ENCODE data around the gene HTRA1.
A peak's percentile ranks its signal among the peaks of the same experiment; 100 is the strongest.

HTRA1 gene

DNA sequence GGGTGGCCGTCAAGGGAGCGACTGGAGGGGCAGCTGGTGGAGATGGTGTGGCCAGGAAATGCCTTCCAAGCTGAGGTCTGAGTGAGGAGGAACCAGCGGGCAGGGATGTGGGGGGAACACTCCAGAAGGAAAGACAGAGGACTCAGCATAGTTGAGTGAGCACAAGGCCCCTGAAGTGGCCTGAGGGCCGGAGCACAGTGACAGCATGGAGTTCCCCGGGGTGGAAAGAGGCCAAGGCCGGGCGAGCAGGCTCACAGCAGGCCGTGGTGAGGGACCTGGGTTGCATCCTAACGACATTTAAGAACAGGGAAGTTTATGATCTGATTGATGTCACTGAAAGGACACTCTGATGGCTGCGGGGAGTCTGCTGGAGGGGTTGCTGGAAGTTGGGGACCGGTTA lies 48.0 kb downstream of the HTRA1 start:
- Histone ChIP-seq H3K9me3 (ENCODE audit: control insufficient read depth, low read length) (no peaks in the 10 kb centered on the region), H3K9ac (ENCODE audit: low read length) (no peak overlapping the region), H3K27me3 (replicated peaks; ENCODE audit: control insufficient read depth, insufficient read depth, low read length) (no peaks in the 10 kb centered on the region), H3K36me3 (ENCODE audit: control insufficient read depth, insufficient read depth, low read length, severe bottlenecking) (peaks cover 73% of the 10 kb centered on the region), H3K4me3 (ENCODE audit: low read length) (no peak overlapping the region), H3K4me1 (ENCODE audit: control insufficient read depth, insufficient read depth, low read length) (peaks cover 9% of the 10 kb centered on the region)
- no peak for DNase-seq (ENCODE audit: low read depth)

DNA sequence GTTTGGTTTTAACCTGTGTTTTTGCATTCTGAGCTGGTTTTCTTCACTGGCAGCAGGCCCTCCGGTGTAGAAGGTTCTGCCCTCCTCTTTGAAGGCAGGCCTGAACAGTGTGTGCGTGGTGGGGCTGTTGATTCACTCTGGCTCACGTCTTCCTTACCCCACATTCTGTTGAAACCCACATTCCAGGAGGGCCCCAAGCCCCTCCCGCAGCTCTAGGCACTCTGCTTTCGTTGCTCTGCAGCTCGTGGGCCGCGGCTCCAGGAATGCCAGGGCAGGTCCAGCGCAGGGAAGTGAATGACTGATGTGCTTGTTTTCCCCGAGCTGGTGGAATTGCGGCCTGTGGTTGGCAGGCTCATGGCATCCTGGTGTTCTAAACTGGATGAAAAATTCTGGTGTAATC lies 49.0 kb downstream of the HTRA1 start:
- Histone ChIP-seq H3K4me1 (ENCODE audit: control insufficient read depth, insufficient read depth, low read length) (peaks cover 14% of the 10 kb centered on the region), H3K9ac (ENCODE audit: low read length) (no peak overlapping the region), H3K27me3 (replicated peaks; ENCODE audit: control insufficient read depth, insufficient read depth, low read length) (no peaks in the 10 kb centered on the region), H3K4me3 (ENCODE audit: low read length) (no peak overlapping the region), H3K36me3 (ENCODE audit: control insufficient read depth, insufficient read depth, low read length, severe bottlenecking) (peaks cover 81% of the 10 kb centered on the region), H3K9me3 (ENCODE audit: control insufficient read depth, low read length) (no peaks in the 10 kb centered on the region)
- no peak for DNase-seq (ENCODE audit: low read depth)

DNA sequence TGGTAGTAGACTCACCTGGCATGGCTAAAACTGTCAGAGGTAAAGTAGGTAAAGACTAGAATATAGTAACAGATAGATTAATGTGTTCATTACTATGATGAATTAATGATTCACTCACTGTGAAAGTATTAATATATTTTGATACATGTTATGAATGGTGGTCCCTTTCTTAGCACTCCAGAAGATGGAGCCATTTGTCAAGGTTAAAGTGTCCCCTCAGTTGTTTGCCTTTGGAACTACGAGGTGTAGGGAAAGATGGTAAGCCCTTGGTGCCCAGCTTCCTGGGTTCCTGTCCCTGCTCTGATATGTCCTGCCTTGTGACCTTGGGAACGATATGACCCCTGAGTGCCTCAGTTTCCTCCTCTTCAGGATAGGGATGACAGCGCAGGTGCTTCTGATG lies 49.4 kb downstream of the HTRA1 start:
- Histone ChIP-seq H3K9me3 (ENCODE audit: control insufficient read depth, low read length) (no peaks in the 10 kb centered on the region), H3K4me1 (ENCODE audit: control insufficient read depth, insufficient read depth, low read length) (peaks cover 18% of the 10 kb centered on the region), H3K36me3 (ENCODE audit: control insufficient read depth, insufficient read depth, low read length, severe bottlenecking) (peaks cover 84% of the 10 kb centered on the region), H3K9ac (ENCODE audit: low read length) (no peak overlapping the region), H3K27me3 (replicated peaks; ENCODE audit: control insufficient read depth, insufficient read depth, low read length) (no peaks in the 10 kb centered on the region), H3K4me3 (ENCODE audit: low read length) (no peak overlapping the region)
- no peak for DNase-seq (ENCODE audit: low read depth)

DNA sequence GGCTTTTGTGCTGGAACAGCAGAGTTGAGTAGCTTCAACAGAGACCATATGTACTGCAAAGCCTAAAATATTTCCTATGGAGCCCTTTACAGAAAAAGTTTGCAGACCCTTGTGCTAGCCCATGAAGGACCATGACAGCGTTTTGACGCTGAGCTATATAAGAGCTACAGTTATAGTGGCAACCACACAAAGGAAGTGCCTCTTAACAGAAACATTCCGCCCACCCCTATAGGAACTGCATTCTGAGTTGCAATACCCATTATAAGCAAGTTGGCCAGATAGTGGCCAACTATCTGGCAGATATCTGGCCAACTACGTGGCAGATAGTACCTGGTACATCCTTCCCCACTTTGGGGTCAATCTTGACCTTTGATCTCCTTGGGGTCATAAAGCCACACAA lies 51.7 kb downstream of the HTRA1 start:
- Histone ChIP-seq H3K9ac (ENCODE audit: low read length) (no peak overlapping the region), H3K4me1 (ENCODE audit: control insufficient read depth, insufficient read depth, low read length) (peaks cover 21% of the 10 kb centered on the region), H3K27me3 (replicated peaks; ENCODE audit: control insufficient read depth, insufficient read depth, low read length) (no peaks in the 10 kb centered on the region), H3K36me3 (ENCODE audit: control insufficient read depth, insufficient read depth, low read length, severe bottlenecking) (peaks cover 80% of the 10 kb centered on the region), H3K9me3 (ENCODE audit: control insufficient read depth, low read length) (no peaks in the 10 kb centered on the region), H3K4me3 (ENCODE audit: low read length) (no peak overlapping the region)
- no peak for DNase-seq (ENCODE audit: low read depth)

DNA sequence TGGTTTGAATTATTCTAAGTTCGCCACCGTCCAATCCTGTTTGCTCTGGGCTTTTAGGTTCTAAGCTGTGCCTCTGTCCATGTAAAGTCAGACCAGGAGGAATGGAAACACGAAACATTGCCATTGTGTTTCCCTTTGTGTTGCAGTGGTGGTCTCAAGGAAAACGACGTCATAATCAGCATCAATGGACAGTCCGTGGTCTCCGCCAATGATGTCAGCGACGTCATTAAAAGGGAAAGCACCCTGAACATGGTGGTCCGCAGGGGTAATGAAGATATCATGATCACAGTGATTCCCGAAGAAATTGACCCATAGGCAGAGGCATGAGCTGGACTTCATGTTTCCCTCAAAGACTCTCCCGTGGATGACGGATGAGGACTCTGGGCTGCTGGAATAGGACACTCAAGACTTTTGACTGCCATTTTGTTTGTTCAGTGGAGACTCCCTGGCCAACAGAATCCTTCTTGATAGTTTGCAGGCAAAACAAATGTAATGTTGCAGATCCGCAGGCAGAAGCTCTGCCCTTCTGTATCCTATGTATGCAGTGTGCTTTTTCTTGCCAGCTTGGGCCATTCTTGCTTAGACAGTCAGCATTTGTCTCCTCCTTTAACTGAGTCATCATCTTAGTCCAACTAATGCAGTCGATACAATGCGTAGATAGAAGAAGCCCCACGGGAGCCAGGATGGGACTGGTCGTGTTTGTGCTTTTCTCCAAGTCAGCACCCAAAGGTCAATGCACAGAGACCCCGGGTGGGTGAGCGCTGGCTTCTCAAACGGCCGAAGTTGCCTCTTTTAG lies 52.9 kb downstream of the HTRA1 start:
- DNase-seq (ENCODE audit: low read depth): no peak
- Histone ChIP-seq H3K27me3 (replicated peaks; ENCODE audit: control insufficient read depth, insufficient read depth, low read length) (no peaks in the 10 kb centered on the region), H3K36me3 (ENCODE audit: control insufficient read depth, insufficient read depth, low read length, severe bottlenecking) (peaks cover 68% of the 10 kb centered on the region), H3K4me3 (ENCODE audit: low read length) (peak overlapping the region; percentile 18), H3K9ac (ENCODE audit: low read length) (peak overlapping the region; percentile 43), H3K9me3 (ENCODE audit: control insufficient read depth, low read length) (no peaks in the 10 kb centered on the region), H3K4me1 (ENCODE audit: control insufficient read depth, insufficient read depth, low read length) (peaks cover 21% of the 10 kb centered on the region)

DNA sequence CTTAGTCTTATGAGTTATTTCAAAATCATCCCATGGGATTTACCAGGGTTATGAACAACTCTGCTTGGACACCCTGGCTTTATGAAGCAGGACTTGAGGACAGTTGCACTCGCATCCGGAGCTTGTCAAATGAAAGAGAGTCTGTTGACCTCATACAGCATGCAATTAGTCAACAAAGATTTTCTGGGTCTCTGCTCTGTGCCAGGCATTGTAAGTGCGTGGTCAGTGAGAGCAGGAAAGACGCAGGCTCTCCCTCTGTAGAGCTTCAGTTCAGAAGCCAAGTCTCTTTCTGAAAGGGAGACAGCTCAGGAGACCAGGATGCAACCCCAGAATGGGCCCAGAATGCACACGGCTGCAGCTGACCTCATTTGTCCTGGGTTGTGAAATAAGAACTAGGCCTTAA lies 53.7 kb downstream of the HTRA1 start:
- Histone ChIP-seq H3K4me1 (ENCODE audit: control insufficient read depth, insufficient read depth, low read length) (peaks cover 21% of the 10 kb centered on the region), H3K36me3 (ENCODE audit: control insufficient read depth, insufficient read depth, low read length, severe bottlenecking) (peaks cover 60% of the 10 kb centered on the region), H3K27me3 (replicated peaks; ENCODE audit: control insufficient read depth, insufficient read depth, low read length) (no peaks in the 10 kb centered on the region), H3K9ac (ENCODE audit: low read length) (peak overlapping the region; percentile 43), H3K4me3 (ENCODE audit: low read length) (no peak overlapping the region), H3K9me3 (ENCODE audit: control insufficient read depth, low read length) (no peaks in the 10 kb centered on the region)
- DNase-seq (ENCODE audit: low read depth): no peak

DNA sequence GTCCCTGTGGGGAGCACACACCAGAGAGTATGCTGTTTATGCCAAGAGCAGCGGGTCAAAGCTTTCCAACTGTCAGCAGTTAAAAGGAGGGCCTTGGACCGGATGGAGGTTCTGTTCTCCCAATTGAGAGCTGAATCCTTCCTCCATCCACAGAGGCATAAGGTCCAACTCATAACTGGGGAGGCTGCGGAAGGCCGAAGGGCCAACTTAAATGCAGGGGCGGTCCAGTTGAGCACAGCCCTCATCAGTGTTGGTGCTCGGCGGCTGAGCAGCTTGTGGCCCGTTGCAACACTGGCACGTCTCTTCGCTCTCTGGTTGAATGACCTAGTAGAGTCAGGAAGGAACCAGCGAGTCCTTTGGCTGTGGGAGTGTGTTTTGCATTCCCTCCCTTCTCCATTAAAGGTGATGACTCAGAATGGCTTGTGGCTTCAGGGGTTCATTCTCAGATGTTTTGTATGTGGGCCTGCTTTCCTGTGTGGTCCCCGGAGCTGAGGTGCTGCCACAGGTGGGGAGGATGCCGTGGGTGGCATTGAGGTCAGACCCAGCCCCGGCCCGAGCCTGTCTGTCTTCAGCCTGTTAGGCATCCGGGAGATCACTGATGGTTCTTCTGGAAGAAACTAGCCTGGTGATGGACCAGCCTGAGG lies 54.4 kb downstream of the HTRA1 start:
- no peak overlapping the region for H3K4me3 ChIP-seq (ENCODE audit: low read length)
- H3K9me3 ChIP-seq (ENCODE audit: control insufficient read depth, low read length): no peaks in the 10 kb centered on the region
- H3K4me1 ChIP-seq (ENCODE audit: control insufficient read depth, insufficient read depth, low read length): peaks cover 21% of the 10 kb centered on the region
- peaks cover 53% of the 10 kb centered on the region for H3K36me3 ChIP-seq (ENCODE audit: control insufficient read depth, insufficient read depth, low read length, severe bottlenecking)
- peak overlapping the region; percentile 43 for H3K9ac ChIP-seq (ENCODE audit: low read length)
- DNase-seq (ENCODE audit: low read depth): no peak
- no peaks in the 10 kb centered on the region for H3K27me3 ChIP-seq (replicated peaks; ENCODE audit: control insufficient read depth, insufficient read depth, low read length)

DNA sequence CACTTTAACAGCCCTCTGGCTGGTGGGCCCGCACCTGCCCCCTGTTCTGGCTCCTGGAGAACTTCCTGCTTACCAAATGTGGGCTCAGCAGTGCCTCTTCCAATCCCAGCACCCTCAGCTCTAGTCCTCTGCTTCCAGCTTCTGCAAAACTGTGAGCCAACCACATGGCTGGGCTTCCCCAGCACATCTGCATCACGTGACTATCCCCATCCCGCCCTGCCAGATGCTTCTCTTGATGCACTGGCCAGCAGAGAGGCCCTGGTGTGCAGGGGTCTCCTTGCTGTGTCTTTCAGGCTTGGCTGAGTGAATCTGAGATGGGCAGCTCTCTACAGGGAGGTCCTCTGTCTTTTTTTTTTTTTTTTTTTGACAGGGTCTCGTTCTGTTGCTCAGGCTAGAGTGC lies 55.4 kb downstream of the HTRA1 start:
- H3K27me3 ChIP-seq (replicated peaks; ENCODE audit: control insufficient read depth, insufficient read depth, low read length): no peaks in the 10 kb centered on the region
- no peak overlapping the region for H3K9ac ChIP-seq (ENCODE audit: low read length)
- H3K9me3 ChIP-seq (ENCODE audit: control insufficient read depth, low read length): no peaks in the 10 kb centered on the region
- no peak for DNase-seq (ENCODE audit: low read depth)
- H3K4me3 ChIP-seq (ENCODE audit: low read length): no peak overlapping the region
- peaks cover 21% of the 10 kb centered on the region for H3K4me1 ChIP-seq (ENCODE audit: control insufficient read depth, insufficient read depth, low read length)
- peaks cover 47% of the 10 kb centered on the region for H3K36me3 ChIP-seq (ENCODE audit: control insufficient read depth, insufficient read depth, low read length, severe bottlenecking)

DNA sequence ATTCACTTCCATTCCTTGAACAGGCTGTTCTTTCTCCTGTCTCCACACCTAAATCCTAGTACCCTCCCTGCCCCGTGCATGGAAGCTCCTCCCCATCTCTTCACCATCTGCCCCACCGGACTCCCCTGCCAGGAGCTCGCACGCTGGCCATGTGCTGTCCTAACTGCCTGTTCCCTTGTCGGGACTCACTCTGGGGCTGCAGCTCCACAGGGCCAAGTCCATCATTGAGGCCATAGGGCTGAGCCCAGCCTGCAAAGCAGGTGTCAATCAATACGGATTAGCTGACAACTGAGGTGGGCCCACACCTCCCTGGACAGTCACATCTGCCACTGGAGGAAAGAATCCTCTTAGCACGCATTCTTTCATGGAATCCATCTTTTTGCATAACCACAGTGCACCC lies 57.8 kb downstream of the HTRA1 start:
- no peak for DNase-seq (ENCODE audit: low read depth)

DNA sequence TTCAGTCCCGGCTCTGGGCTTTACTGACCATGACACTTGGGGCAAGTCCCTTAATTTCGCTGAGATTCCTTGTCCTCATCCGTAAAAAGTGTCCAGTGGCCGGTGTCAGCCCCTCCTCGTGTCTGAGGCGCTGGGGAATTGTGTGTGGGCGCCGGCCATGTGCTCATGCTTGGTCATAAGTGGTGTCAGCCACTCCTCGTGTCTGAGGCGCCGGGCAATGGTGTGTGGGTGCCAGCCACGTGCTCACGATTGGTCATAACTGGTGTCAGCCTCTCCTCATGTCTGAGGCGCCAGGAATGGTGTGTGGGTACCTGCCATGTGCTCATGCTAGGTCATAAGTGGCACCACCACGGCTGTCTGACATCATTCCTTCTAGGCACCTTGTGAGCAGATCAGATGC lies 58.5 kb downstream of the HTRA1 start:
- no peak for DNase-seq (ENCODE audit: low read depth)
- H3K27me3 ChIP-seq (replicated peaks; ENCODE audit: control insufficient read depth, insufficient read depth, low read length): no peaks in the 10 kb centered on the region
- H3K36me3 ChIP-seq (ENCODE audit: control insufficient read depth, insufficient read depth, low read length, severe bottlenecking): peaks cover 23% of the 10 kb centered on the region
- peaks cover 4% of the 10 kb centered on the region for H3K9me3 ChIP-seq (ENCODE audit: control insufficient read depth, low read length)
- no peak overlapping the region for H3K9ac ChIP-seq (ENCODE audit: low read length)
- H3K4me3 ChIP-seq (ENCODE audit: low read length): no peak overlapping the region
- peaks cover 12% of the 10 kb centered on the region for H3K4me1 ChIP-seq (ENCODE audit: control insufficient read depth, insufficient read depth, low read length)

More for the DNA sequence above, 57.8 kb downstream of the HTRA1 start:
- Histone ChIP-seq H3K36me3 (ENCODE audit: control insufficient read depth, insufficient read depth, low read length, severe bottlenecking) (peaks cover 30% of the 10 kb centered on the region), H3K27me3 (replicated peaks; ENCODE audit: control insufficient read depth, insufficient read depth, low read length) (no peaks in the 10 kb centered on the region), H3K9ac (ENCODE audit: low read length) (no peak overlapping the region), H3K9me3 (ENCODE audit: control insufficient read depth, low read length) (peaks cover 4% of the 10 kb centered on the region), H3K4me1 (ENCODE audit: control insufficient read depth, insufficient read depth, low read length) (peaks cover 19% of the 10 kb centered on the region), H3K4me3 (ENCODE audit: low read length) (no peak overlapping the region)

DNA sequence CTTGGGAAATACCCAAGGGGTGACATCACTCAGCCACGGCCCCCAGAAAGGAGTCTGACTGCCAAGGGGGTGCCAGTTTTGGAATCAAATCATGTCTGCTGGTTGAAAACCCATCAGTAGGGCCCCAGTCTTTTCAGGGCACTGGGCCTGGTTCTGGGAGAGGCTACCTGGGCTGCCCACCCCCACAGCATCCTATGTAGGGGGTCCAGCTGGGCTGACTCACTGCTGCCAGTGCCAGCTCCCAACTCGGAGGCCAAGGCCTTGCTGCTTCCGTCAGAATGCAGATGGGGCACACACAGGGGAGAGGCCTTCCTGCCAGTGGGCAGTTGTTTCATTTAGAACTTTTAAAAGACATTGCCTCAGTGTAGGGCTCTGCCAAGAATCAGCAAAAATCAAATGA lies 59.7 kb downstream of the HTRA1 start:
- Histone ChIP-seq H3K4me1 (ENCODE audit: control insufficient read depth, insufficient read depth, low read length) (peaks cover under 1% of the 10 kb centered on the region), H3K4me3 (ENCODE audit: low read length) (no peak overlapping the region), H3K9me3 (ENCODE audit: control insufficient read depth, low read length) (peaks cover 4% of the 10 kb centered on the region), H3K27me3 (replicated peaks; ENCODE audit: control insufficient read depth, insufficient read depth, low read length) (peaks cover 2% of the 10 kb centered on the region), H3K9ac (ENCODE audit: low read length) (no peak overlapping the region), H3K36me3 (ENCODE audit: control insufficient read depth, insufficient read depth, low read length, severe bottlenecking) (peaks cover 14% of the 10 kb centered on the region)
- DNase-seq (ENCODE audit: low read depth): no peak

Data from adipocyte (in vitro differentiated cells).